Inflammatory macrophage treated with lipopolysaccharide for 4 hours (primary cell): ENCODE data around the gene MPDU1.
A peak's percentile ranks its signal among the peaks of the same experiment; 100 is the strongest.

Source experiments
- DNase-seq: peaks from one replicate; pipeline ENCODE4 v3.0.0-alpha.2; 2020

The MPDU1 gene

DNA sequence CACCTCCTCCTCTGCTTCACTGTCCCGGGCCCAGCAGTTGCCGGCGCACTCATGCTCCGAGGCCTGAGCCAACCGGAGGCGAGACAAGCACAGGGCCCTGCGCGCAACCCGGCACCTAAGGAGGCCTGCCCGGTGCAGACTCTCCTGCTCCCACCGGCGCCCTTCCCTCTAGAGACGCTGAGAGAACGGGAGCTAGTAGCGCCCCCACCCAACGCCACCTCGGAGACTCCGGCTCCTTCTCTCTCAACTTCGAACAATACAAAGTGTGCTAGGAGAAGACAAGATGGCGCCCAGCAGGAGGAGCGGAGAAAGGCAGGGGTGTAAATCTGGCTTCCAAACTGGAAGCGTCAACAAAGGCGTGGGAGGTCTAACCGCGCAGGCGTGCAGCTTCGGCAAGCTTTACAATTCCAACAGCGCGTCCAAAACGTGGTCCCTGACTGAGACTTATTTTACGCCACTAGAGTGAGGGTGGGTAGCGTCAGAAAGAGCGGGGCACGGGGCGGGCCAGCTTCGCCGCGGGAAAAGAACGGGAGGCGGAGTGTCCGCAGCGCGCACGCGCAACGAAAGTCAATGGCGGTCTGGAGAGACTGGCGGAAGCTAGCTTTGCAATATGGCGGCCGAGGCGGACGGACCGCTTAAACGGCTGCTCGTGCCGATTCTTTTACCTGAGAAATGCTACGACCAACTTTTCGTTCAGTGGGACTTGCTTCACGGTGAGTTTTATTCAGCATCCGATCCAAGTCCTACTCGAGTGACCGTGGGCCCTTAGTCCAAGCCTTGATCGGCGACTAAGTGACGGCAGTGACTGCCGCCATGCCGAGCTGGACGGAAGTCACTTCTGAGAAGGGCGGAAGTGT is at the start of gene MPDU1:
MPDU1 (plus strand) TSS at position 600 of the 857 bp plus-strand sequence; CDS start at position 611, 11 bp downstream.
- peak; percentile 98 for DNase-seq

DNA sequence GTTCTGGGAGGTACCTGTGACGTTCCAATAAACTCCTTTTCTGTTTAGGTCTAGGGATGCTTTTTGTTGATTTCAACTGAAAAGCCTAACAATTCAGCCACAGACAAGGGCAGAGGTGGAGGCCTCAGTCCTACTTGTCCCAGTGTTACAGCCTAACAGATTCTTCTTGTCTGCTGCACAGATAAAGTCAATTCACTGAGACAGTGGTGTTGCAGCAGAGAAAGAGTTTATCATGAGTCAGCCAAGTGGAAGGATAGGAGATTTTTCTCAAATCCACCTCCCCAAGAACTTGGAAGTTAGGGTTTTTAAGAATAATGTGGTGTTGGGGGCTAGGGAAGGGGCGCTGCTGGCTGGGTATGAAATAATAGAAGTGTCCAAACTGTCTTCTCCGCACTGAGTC is 45.6 kb upstream of the MPDU1 start:
- no peak for DNase-seq

GRCh38 chr17:7538891-7539545 is 44.6 kb upstream of the MPDU1 start:
- no peak for DNase-seq

- no peak for DNase-seq
These were observed 42.5 kb upstream of the MPDU1 start for GRCh38 chr17:7541074-7541621.

DNA sequence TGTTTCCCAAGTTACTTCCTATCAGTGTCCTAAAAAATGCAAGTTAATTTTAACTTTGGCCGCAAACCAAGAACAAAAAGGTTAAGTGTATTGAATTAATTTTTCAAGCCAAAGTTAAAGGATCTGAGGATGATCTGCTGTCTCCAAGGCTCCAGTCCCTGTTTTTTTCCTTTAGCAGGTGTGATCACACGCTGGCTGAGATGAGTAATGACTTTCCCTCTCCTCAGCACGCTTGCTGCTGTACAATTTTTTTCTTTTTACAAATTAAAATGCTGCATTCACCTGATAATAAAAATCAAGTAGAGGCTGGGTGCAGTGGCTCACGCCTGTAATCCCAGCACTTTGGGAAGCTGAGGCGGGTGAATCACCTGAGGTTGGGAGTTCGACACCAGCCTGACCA is 38.7 kb upstream of the MPDU1 start:
- no peak for DNase-seq

GRCh38 chr17:7548585-7549400 is 34.9 kb upstream of the MPDU1 start, which contains the start of gene TNFSF12:
TSS of gene TNFSF12 (plus strand) at chr17:7549058. CDS start at chr17:7549154, 96 bp downstream.
- DNase-seq = peak; percentile 51

DNA sequence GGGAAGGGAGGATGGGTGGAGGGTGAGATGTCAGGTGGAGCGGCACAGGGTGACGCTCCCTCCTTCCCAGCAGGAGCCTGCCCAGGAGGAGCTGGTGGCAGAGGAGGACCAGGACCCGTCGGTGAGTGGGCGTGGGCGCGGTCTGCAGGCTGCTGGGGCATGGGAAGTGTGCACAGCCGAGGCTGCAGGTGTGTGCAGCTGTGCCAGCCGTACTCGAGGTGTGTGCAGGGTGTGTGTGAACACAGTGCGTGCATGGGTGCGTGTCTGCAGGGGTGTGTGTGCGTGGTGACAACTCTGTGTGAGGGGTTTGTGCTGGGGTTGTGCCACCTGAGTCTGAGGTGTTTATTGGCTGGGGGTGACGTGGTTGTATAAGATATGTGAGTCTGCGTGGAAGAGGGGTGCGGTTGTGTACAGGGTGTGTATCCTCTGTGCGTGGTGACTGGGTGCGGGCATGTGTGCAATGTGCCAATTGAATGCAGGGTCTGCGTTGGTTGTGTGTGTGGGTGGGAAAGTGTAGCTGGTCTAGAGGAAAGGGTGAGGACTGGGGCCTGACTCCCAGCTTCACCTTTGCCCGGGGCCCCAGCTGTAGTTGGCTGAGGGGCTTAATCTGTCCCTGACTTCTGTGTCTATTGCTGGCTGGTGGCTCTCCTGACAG is 34.1 kb upstream of the MPDU1 start:
- DNase-seq = no peak

DNA sequence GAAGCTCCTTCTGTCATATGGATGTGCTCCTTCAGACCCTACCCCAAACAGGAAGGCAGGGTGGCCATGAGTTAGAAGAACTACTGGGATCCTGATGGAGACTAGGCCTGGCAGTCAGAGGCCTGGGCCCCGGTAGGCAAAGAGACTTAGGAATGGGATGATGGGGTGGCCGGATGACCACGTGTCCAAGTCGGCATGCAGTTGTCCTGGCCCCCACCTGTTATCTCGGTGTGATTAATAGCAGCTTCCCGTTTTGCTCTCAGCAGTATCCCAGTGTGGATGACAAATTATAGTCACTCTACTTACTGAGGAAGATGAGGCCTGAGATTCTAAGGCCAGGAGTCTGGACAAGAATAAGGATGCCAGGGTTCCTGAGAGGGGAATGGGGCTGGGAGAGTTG is 33.3 kb upstream of the MPDU1 start:
- no peak for DNase-seq

- DNase-seq = no peak
These were observed 32.3 kb upstream of the MPDU1 start for GRCh38 chr17:7551396-7551795.

GRCh38 chr17:7552621-7553051 is 31.0 kb upstream of the MPDU1 start:
- DNase-seq = peak; percentile 96

DNA sequence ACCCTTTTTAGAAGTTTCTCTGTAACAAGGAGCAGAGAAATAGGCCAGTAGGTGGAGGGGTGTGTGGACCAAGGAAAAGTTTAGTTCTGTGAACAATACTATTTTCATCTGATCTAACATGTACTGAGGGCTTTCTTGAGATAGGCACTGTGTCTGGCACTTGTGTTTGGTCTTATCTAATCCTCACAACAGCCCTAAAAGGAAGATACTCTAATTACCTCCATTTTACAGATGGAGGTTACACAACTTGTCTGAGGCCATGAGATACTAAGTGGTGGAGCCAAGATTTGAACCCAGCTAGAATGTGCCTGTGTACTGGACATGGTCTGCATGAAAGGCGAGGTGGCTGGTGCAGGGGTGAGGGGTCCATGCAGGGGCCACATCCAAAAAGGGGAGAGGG is 30.3 kb upstream of the MPDU1 start:
- DNase-seq = no peak

GRCh38 chr17:7555320-7555948 is 28.2 kb upstream of the MPDU1 start:
- no peak for DNase-seq

- DNase-seq = no peak
These were observed 27.0 kb upstream of the MPDU1 start for GRCh38 chr17:7556627-7557026.

- no peak for DNase-seq
These were observed 26.4 kb upstream of the MPDU1 start for GRCh38 chr17:7557147-7557764.

- peak; percentile 80 for DNase-seq
These were observed 25.7 kb upstream of the MPDU1 start for GRCh38 chr17:7557775-7558543.

DNA sequence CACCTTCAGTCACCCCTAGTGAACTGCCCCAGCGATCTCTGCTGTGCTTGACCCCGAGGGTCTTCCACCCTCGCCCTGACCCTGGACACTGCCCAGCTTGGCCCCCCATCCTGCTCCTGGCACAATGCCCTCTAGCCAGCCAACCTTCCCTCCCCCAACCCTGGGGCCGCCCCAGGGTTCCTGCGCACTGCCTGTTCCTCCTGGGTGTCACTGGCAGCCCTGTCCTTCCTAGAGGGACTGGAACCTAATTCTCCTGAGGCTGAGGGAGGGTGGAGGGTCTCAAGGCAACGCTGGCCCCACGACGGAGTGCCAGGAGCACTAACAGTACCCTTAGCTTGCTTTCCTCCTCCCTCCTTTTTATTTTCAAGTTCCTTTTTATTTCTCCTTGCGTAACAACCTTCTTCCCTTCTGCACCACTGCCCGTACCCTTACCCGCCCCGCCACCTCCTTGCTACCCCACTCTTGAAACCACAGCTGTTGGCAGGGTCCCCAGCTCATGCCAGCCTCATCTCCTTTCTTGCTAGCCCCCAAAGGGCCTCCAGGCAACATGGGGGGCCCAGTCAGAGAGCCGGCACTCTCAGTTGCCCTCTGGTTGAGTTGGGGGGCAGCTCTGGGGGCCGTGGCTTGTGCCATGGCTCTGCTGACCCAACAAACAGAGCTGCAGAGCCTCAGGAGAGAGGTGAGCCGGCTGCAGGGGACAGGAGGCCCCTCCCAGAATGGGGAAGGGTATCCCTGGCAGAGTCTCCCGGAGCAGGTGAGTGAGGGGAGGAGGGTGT is 24.9 kb upstream of the MPDU1 start, which contains the start of gene TNFSF13:
TNFSF13 (plus strand) TSS at position 207 of the 776 bp plus-strand sequence; CDS start at position 497, 290 bp downstream.
- DNase-seq = peak; percentile 66

DNA sequence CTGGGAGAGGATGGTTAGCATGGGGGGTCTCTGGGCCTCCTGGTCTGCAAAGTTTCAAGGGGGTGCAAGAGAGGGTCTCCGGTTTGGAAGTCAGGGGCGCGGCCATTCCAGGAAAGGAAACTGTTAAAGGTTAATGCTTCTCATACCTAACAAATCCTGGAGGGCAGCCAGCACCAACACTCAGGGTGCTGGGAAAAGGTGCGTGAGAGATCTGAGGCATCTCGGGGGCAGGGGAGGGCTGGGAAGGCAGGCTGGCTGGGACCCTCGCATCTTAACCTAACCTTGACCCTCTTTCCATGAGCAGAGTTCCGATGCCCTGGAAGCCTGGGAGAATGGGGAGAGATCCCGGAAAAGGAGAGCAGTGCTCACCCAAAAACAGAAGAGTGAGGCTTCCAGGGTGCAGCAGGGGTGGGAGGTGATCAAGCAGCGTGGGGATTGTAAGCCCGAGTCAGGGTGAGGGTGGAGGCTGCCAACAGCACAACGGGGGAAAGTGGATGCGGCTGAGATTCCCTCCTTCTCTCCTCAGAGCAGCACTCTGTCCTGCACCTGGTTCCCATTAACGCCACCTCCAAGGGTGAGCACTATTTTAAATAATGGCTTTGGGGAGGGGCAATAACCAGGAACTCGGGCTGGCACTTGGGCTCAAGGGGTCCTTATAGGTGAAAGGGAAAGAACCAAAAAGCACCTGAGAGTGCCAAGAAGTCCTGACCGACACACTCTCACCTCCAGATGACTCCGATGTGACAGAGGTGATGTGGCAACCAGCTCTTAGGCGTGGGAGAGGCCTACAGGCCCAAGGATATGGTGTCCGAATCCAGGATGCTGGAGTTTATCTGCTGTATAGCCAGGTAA is 24.1 kb upstream of the MPDU1 start:
- no peak for DNase-seq

GRCh38 chr17:7560172-7561027 is 23.3 kb upstream of the MPDU1 start:
- peak; percentile 63 for DNase-seq
